ENCODE measurements around the gene SLC9A2.

- TF ChIP-seq CTCF (IDR thresholded peaks at IDR 0.05; ENCODE audit: insufficient read depth, low read depth, low read length), result no peak
- no peak for TF ChIP-seq EZH2 (IDR thresholded peaks at IDR 0.05; ENCODE audit: insufficient read depth, low read length)
Observed at GRCh38 chr2:102582845-102583244, 36.5 kb upstream of the SLC9A2 start.
